Measurements from ENCODE around the gene TMEM165.
A peak's percentile ranks its signal among the peaks of the same experiment; 100 is the strongest.
"Not testable (repeated sequence)": the region's sequence is repeated elsewhere in the genome, so short reads cannot be mapped to it uniquely, and the experiment has no call there.

The TMEM165 gene

DNA sequence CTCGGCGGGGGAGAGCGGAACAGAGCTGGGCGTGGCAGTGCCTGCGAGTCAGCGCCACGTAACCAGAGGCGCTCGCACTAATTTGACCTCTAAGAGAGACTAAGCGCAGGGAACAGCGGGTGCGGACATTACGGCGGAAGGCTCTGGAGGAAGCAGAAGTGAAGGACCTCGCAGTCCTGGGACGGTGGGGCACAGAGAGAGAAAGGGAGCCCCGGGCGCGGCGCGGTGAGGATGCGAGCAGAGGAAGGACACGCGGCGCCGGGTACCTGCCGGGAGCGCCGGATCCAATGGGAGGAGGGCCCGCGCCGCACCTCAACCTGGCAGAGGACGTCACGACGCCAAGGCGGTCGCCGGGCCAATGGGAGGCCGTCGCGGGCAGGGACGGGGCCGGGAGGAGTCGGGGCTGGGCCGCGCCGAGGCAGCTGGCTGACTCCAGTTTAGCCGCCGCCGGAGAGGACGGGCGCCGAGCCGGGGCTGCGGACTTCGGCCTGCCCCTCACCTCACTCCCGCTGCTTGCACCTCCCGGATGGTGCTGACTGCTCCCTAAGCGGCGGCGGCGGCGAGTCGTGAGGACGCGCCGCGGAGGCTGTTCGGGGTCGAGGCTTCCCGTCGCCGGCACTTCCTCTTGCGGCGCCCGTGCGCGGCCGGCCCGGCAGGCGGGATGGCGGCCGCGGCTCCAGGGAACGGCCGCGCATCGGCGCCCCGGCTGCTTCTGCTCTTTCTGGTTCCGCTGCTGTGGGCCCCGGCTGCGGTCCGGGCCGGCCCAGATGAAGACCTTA, at the start of gene TMEM165:
TMEM165 (plus strand) TSS at position 429 of the 779 bp plus-strand sequence; CDS start at position 662, 233 bp downstream.
- peak; percentile 66 for DNase-seq

DNA sequence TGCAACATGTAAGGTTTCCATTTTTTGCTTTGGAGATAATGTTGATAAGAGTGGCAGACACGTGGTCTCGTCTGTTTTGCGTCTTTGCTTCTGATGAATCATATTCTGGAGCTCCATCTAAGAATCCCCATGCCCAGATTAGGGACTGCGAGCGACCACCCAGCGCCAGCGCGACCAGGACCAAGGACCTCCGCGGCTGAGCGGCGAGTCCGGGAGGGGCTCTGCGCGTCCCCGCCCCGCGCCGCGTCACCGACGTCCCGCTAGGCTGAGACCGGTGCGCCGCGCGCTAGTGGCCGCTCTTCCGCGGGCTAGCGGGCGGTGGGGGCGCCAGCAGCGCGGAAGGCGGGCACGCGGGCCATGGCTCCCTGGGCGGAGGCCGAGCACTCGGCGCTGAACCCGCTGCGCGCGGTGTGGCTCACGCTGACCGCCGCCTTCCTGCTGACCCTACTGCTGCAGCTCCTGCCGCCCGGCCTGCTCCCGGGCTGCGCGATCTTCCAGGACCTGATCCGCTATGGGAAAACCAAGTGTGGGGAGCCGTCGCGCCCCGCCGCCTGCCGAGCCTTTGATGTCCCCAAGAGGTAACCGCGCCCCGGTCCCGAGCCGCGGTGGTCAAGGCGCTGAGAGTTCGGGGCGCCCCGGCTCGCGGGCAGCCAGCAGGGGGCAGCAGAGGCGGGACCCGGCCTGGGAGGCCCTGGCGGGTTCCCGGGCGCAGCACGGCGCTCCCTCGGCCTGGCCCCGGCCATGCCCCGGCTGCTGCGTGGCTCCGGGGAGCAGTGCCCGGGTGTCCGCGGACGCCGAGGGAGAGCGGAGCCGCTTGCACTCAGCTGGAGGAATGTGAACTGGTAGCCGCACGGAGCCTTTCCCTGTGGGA, 49.5 kb upstream of the TMEM165 start, which contains the start of gene SRD5A3:
SRD5A3 (plus strand) TSS at position 263 of the 871 bp plus-strand sequence; CDS start at position 358, 95 bp downstream.
- DNase-seq = peak; percentile 40

DNA sequence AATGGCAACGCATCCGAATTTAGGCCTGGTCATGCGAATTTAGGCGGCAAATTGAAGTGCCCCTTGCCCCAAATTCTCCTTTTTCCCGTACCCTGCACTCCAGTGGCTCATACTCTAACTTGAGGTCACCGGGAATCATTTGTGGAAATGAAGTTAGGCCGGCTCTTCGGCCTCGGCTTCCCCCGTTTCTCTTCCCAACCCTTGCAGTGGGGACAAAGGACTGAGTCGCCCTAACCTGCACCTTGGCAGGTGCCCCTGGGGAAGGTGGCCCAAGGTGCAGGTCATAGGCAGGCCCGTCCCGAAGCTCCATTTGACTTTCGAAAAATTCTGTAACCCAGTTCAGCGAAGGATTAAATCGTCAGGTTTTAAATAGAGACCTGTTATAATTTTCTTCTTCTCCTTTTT, 48.9 kb upstream of the TMEM165 start:
- DNase-seq = no peak

GRCh38 chr4:55347610-55348228, 48.0 kb upstream of the TMEM165 start:
- no peak for DNase-seq

GRCh38 chr4:55348466-55348865, 47.3 kb upstream of the TMEM165 start:
- DNase-seq = no peak

- DNase-seq = not testable (repeated sequence)
Observed at GRCh38 chr4:55350870-55351269, 44.9 kb upstream of the TMEM165 start.

DNA sequence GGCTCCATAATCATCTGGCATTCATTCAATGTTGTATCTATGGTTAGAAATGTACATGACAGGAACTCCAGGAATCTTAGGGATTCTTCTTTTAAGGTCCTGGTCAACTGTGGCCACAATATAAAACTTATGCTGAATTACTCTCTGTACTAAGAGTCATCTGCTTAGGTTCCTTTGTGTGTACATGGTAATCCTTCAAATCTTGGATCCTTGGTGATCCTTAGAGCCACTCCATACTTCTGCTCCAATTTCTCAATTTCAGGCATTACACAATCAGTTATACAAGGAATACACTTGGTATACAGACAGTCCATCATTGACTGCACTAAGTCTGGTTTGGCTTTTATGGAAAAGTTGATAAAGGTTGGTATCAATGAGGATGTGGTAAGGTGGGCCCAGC, 43.9 kb upstream of the TMEM165 start:
- no peak for DNase-seq

DNA sequence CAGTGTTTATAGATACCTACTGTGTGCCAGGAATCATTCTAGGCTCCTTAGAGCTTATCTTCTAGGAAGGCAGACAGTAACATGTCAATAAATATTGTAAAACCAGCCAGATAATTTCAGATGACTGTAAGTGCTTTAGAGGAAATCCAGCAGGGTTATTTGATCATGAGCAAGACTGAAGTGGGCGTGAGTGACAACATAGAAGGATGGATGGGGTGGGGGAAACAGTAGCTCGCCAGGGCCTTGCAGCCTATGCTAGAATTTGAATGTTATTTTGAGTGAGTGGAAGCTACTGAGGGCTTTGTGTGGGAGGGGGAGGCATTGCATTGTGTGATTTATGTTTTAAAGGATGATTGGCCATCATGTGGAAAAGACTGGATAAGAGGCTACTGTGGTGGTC, 43.0 kb upstream of the TMEM165 start:
- DNase-seq = no peak

- DNase-seq = not testable (repeated sequence)
Observed at GRCh38 chr4:55353228-55353747, 42.5 kb upstream of the TMEM165 start.

DNA sequence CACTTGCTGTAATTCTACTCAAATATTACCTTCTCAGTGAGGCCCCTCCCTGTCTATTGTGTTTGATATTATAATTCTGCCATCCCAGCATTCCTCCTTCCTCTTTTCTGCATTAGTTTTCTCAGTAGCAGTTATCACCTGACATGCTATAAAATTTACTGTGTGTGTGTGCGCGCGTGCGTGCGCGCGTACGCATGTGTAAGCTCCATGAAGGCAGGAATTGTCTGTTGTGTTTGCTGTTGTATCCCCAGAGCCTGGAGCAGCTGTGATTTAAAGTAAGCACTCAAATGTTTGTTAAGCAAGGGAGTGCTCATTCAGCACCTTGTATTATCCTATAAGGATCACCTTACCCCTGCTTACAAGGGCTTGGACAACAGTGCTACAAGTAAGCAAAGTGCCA, 41.1 kb upstream of the TMEM165 start:
- DNase-seq = no peak

- DNase-seq = no peak
Observed at GRCh38 chr4:55355555-55355954, 40.2 kb upstream of the TMEM165 start.

- no peak for DNase-seq
Observed at GRCh38 chr4:55356991-55357461, 38.7 kb upstream of the TMEM165 start.

DNA sequence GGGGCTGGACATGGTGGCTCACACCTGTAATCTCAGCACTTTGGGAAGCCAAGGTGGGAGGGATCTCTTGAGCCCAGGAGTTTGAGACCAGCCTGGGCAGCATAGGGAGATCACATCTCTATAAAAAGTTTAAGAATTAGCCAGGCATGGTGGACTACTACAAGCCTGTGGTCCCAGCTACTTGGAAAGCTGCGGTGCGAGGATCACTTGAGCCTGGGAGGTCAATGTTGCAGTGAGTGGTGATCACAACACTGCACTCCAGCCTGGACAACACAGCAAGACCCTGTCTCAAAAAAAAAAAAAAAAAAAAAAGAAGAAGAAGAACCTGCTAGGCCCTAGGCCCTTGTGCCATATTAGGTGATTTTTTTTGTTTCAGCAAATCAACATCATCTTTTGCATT, 37.5 kb upstream of the TMEM165 start:
- no peak for DNase-seq

DNA sequence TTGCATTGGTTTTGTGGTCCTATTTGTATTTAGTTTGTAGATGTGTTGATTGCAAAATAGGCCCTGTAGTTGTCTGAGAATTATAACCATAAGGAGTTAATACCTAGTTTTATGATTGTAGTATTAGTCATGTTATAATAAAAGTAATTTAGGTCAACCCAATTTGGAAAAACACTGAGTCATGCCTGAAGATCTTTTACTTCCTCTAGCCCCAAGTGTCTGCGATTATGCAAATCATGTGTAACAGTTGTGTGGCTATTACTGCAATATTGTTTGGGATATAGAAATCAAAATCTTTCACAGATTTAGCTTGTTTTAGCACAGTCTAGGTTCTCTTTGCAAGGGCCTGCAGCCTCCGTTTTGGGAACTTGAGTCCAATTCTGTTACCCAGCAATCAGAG, 37.1 kb upstream of the TMEM165 start:
- no peak for DNase-seq

- no peak for DNase-seq
Observed at GRCh38 chr4:55359397-55359916, 36.3 kb upstream of the TMEM165 start.

GRCh38 chr4:55362938-55363337, 32.8 kb upstream of the TMEM165 start:
- not testable (repeated sequence) for DNase-seq

DNA sequence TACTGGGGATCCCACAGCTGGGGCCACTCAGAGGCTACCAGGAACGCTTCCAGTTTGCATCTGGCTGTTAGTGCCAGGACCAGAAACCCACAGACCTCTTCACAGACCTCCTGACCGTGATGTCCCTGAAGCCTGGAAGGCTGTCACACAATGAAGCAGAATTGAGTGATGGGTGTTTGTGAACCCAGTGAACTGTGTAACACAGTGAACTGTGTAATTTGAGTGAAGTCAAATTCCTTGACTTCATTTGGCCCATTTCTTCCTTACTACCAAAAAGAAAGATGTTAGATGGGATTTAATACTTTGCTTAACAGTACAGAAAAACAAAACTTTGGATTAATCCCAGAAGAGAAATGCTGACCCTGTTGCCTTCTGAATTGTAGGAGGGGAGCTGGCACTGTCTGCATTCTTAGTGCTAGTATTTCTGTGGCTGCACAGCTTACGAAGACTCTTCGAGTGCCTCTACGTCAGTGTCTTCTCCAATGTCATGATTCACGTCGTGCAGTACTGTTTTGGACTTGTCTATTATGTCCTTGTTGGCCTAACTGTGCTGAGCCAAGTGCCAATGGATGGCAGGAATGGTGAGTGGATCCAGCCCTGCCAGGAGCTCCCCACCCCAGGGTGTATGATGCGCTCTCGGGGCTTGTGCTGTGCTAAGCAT, 31.9 kb upstream of the TMEM165 start:
- no peak for DNase-seq

DNA sequence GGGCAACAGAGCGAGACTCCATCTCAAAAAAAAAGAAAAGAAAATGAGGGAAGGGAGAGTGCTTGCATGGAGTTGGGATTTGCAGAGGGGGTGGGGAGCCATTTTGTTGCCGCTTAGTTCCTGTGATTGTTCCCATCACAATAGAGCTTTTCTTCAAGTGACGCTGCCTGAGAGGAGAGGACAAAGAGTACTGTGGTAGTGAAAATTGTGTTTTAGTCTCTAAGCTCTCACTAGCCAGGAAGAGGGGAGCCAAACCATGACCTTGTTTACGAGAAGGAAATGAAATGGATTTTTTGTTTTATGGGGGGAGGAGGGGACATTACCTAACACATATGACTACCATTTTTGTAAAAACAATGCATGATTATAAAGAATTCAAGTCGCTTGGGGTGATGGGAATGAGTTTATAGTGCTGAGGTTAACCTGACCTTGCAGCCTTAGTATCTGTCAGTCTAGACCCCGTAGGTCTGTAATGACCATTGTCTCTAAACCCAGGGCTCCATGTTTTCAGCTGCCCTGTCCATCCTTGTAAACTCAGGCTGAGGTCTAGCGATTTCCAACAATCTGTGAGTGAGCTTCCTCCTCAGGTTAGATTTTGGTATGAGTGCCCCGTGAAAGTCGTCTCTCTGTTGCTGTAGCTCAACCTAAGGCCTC, 30.9 kb upstream of the TMEM165 start:
- DNase-seq = no peak

- no peak for DNase-seq
Observed at GRCh38 chr4:55365345-55365728, 30.4 kb upstream of the TMEM165 start.

- no peak for DNase-seq
Observed at GRCh38 chr4:55366621-55367020, 29.1 kb upstream of the TMEM165 start.

- DNase-seq = no peak
Observed at GRCh38 chr4:55367084-55367722, 28.6 kb upstream of the TMEM165 start.

All from DMS79 (cell line).